NCI-H187 (cell line): ENCODE data around the gene ZMAT5.

ENCODE experiments used
- DNase-seq, 2 experiments: peaks; one replicate each; lab custom pipeline; 2025; lab: John Stamatoyannopoulos, UW

ZMAT5 gene, protein sequence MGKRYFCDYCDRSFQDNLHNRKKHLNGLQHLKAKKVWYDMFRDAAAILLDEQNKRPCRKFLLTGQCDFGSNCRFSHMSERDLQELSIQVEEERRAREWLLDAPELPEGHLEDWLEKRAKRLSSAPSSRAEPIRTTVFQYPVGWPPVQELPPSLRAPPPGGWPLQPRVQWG

DNA sequence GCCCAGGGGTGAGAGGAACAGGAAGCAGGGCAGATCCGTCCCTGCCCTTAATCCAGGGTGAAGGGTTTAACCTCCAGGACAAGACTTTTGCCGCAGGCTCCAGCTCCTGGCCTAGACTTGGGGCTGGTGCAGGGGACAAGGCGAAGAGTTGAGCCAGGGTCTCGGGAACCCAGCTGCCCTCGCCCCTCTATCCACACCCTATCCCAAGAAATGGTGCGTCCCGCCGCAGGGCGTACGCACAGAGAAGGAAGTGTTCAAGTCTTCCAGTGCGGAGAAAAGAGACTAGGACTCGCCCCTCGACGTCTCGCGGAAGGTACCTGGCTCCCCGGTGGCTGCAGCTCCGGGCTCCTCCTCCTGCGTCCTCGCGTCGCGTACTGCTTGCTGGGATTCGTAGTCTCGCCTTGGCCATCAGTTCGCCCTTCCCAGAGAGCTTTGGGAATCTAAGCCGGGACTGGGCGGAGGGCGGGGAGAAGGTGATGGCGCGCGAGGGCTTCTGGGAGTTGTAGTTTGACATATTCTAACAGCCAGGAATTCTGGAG lies at the start of gene ZMAT5:
TSS of gene ZMAT5 (minus strand) at position 376 of the 539 bp plus-strand sequence. CDS start 18,463 bp downstream, outside the sequence.
- DNase-seq = peak in 1 of 2 experiments; percentile 66

DNA sequence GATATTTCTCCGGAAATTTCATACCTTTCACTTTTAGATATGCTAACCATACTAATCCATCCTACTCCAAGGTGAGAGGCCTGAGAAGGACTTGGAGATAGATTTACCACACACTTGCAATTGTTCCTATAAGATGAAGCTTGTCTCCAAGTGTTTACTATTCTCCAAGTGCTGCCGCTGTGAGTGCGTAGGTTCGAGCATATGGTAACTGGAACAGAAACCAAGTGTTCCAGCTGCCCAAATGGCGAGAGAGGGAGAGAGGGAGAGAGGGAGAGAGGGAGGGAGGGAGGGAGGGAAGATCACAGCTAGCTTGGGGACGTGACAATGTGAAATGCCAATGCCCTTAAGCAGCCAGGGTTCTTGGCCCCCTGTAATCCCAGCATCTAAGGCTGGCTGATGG lies 49.7 kb upstream of the ZMAT5 start:
- DNase-seq = no peak

DNA sequence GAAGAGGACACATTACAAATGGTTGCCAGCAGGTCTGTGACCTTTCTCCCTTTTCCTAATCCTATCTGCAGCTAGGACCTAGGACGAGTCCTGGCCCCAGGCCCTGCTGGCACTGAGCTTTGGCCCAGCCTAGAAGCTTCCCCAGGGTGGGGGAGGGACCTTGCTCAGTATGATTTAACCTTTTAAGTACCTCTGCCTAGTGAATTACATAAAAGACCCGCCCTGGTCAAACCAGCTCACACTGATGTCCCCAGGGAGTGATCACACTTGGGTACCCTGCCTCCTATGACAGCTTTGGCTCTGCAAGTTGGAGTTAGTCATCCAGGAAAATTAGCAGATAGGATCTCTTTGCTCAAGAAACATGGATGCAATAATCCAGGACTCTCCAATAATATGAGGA lies 49.3 kb upstream of the ZMAT5 start:
- peak in 1 of 2 experiments; percentile 35 for DNase-seq

DNA sequence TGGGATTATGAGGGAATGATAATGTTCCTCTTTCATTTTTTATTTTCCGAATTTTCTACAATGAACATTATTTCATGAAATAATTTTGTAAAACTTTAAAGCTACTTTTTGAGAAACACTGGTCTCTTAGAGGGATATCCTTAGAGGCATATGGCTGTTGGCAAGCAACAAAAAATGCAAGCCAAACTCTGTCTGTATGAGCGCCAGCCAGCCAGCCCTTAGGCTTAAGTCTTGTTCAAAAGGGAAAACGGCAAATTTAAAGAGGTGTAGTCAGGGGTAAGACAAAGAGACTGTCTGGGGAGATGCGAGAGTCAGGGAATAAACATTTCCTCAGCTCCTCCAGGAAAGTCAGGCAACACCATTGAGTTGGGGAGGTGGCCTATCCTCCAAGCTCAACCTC lies 48.8 kb upstream of the ZMAT5 start:
- no peak for DNase-seq

DNA sequence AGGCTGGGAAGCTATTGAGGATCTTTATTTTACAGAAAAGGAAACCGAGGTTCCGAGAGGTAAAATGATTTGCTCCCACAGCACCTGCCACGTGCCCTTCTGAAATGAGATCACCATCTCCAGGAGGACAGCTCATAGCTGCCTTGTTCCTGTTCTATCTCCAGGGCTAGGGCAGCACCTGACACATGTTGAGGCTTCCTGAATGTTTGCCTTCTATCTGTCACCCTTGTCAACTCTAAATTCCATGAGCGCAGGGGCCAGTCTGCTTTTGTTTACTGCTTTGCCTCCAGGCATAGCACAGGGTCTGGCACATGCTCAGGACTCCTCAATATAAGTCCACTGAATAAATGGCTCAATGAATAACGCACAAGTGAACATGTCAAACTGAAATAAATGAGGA lies 47.2 kb upstream of the ZMAT5 start:
- no peak for DNase-seq

DNA sequence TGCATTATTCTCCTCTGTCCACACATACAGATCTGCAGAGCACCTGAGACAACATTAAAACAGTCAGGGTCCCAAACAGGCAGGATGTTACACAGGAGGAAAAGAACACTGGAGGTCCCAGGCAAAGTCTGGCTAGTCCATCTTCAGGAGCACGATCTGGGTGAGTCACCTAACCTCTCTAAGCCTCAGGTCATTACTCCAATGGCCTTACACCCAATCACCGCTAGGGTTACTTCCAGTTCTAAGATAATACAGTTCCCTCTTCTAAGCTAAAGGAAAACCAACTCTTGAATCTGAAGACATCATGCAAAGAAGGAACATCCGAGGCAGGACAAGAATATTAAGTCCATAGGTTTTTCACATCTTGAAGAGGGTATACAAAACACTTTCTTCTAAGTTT lies 46.8 kb upstream of the ZMAT5 start:
- no peak for DNase-seq

DNA sequence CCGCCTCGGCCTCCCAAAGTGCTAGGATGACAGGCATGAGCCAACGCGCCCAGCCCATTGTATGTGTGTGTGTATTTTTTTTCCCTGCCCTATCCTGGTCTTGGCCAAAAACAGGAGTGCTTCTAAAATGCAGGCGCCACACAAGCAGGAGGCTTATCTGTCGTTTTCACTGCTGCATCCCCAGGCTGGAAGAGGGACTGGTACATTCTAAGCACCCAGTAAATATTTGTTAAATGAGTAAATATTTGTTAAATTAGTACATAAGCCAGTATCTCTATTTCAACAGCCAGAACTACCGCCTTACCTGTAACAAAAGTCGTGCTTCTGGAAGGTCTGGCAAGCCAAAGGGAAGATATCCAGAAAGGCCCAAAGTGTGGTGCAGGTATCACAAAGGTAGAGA lies 46.3 kb upstream of the ZMAT5 start:
- DNase-seq = no peak

DNA sequence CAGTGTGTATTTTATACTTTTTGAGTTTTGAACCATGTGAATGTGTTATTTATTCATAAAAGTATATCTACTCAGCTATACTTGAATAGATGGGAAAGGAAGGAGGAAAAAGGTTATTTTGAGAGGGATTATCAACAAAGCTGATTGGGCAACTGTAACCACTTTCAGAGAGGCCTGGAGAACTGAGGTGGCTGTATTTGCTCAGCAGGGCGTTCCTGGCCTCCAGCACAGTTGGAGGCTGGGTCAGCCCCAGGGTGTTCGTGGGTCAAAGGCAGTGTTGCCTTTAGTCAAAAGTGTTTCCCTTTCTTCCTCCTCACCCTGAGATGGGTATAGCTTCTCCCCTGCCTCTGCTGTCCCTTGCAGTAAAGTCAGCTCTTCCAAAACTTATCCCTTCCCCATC lies 44.6 kb upstream of the ZMAT5 start:
- no peak for DNase-seq

DNA sequence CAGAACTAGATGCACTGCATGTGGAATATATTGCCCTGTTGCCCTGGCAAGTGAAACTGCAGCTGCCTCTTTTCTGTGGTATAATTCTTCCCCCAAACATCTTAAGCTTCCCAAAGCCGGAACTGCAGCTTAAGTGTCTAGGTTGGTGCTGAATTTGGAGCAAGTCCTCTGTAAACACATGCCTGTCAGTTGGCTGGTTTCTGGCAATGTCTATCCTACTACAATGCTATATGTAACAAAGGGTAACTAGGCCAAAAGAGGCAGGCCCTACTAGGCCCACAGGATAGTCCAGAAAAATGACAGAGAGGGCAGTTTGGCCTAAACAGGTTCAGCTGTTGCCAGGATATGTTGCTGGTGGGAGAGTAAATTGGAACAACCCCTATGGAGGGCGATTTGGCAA lies 43.4 kb upstream of the ZMAT5 start:
- no peak for DNase-seq

DNA sequence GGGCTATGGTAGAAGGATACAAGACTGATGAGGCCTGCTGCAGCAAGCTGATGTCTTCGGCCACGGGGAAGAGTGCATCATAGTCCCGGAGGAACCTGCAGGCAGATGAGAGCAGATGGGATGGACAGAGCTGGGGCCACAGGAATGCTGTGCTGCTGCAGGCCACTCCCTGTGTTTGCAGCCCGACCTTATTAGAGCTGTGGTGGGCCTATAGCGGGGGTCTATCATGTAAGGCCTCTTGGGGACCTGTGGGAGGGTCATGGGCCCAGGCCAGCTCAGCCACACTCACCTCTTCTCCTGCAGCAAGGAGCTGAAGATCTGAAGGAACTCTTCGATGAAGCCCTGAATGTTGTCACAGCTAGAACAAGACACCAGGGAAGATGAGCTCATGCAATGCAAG lies 39.4 kb upstream of the ZMAT5 start:
- no peak for DNase-seq

DNA sequence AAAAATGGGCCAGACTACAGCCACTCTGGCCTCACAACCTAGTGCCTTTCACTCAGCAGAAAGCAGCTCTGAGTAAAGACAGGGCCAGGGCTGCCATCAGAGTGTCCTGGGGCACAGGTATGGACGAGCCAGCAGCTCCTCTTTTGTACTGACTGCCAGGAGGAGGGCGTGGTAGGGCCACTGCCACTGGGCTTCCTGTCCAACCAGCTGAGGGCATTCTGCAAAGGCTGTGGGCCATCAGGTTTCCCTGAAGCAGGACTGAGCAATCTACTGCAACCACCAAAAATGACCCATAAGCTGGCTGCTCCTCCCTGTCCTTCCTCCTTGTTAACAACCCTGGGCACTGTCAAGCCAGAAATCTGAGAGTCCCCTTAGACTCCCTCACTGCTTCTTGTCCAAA lies 38.2 kb upstream of the ZMAT5 start:
- DNase-seq = no peak

DNA sequence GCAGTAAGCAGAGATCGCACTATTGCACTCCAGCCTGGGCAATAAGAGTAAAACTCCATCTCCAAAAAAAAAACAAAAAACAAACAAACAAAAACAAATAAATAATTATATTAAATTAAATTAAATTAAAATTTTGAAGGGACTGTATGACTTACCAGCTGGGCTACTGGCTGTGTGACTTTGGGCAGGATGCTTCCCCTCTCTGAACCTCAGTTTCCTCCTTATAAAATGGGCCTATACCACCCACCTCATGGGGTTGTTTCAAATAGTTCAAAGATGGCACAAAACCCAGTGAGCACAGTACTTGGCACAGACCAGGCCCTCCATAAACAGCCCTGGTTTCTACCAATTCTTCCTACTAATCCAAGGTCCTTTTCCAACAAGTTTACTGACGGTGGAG lies 36.4 kb upstream of the ZMAT5 start:
- DNase-seq = no peak

DNA sequence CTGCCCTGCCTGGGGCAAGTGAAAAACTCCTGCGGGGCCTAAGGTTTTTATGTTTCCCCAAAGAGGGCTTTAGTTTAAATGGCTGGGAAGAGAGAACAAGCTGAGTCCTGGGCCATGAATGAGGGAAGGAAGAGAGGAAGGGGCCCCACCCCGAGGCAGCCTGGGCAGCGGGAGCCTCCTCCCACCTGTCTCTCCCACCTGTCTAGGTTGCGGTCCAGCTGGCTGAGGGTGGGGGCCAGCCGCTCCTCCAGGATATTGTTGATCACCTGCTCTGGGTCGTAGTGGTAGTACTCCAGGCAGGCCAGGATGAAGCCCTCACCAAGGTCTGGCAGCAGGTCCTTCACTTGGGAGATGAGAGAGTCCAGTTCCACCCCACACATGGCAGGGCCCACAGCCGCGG lies 35.0 kb upstream of the ZMAT5 start:
- no peak for DNase-seq

DNA sequence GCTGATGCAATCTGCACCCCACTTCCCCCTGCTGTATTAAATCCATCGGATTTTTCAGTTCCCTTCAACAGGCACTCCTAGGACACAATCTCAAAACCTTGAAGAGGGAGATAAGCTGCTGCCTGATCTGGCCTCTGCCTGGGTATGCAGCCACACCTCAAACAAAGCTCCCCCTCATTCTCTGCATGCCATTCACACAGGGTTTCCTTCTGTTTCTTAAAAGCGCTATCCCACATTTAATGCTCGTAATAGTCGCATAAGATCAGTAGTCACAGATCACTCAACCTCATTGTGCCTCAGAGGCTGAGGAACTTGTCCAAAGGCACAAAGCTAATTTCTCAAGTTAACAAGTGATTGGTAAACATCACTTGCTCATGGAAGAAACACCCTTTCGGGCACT lies 34.3 kb upstream of the ZMAT5 start:
- DNase-seq = no peak

DNA sequence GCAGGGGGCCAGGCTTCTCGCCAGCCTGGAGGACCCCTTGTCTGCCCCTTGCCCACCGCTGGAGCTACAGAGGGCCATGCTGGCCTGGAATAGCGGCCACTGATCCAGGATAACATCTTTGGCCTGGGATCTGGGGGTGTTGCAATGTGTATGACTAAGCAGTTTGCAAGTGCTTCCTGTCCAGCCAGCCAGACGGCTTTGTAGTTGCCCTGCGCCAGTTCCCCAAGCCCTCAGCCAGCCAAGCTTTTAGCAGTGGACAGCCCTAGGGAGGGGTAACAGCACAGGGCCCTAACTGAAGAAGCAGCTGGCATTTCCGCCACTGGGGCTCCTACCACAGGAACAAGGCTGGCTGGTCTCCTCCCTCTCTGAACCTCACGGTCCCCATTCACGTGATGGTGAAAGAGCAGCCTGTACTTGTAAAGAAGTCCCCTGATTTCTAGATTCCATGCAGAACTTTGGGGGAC lies 32.4 kb upstream of the ZMAT5 start:
- DNase-seq = no peak

DNA sequence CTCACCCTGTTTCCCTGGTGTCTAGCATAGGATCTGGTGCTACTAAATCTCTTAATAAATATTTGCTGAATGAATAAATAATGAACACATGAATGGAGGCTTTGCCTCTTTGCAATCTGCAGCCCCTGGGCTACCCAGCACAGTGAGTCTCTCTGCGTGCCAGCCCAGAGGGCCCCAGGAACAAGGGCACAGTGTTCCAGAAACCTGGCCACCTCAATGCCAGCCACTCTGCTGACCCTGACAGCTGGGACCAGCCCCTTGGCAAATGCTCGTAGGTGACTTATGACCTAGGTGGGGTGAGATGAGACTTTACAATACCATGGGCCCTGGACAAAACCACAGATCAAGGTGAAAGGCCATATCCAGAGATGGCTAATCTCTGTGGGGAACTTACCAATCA lies 32.0 kb upstream of the ZMAT5 start:
- DNase-seq = no peak

DNA sequence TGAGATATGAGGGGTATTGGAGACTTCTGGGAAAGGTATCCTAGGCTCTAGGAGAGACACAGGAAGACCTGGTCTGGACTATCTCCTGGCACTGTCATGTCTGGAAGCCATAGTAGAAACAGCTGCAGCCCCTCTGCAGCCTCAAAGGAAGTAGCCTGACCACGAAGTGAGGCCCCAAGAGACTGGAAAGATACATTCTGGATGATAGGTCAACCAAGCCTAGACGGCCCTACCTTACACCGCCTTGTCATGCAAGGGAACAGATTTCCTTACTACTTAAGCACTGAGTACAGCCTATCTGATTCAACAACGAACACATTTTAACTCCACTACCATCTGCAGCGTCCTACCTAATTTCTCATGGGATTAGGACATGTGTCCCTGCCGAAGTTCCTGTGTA lies 31.5 kb upstream of the ZMAT5 start:
- no peak for DNase-seq

DNA sequence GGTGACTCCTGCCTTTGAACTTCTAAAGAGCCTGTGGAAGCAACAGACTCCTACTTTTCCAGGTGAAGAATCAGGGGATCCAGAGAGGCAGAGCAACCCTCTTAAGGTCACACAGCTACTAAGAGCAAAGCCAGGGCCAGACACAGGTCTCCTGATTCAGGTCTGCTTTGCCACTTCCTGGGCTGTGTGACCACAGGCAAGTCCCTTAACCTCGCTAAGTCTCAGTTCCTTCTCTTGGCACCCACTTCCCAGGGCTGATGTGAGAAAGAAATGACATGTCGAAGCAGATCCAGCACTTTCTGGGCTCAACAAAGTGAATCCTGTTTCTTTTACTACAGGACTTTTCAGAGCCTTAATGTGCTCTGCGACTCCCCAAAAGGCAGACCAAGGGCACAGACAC lies 30.5 kb upstream of the ZMAT5 start:
- DNase-seq = no peak

DNA sequence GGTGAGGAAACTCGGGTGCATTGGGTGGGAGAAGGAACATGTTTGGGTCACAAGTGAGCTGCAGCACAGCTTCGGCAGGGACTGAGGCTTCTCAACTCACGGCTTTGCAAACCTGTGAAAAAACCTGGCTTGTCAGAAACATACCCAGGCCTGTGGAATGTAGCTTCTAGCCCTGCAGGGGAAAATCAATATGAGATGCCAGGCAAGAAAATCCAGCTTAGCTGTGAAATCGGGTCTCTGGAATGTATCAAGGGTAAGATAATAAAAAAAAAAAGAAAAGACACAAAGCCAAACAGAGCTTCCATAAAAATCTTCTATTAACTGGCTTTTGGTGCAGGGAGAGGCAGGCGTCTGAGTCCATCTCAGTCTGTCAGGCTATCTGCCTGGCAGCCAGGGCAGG lies 28.9 kb upstream of the ZMAT5 start:
- no peak for DNase-seq

DNA sequence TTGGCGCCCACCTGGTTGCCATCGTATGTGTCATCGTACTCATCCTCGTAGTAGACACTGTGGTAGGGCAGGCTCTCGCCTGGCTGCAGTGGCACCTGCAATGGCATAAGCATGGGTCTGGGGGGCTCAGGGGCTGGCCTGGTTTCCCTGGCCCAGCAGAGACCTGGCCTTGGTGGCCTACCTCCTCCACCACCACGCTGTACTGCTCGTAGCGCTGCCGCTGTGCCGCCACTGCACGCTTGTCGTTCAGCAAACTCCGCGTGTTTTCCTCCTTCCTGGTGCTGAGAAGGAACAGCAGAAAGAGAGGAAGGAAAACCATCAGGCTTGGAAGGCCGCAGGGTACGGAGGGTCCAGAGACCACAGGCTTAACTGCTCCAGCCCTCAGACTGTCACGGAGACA lies 26.6 kb upstream of the ZMAT5 start:
- DNase-seq = no peak

DNA sequence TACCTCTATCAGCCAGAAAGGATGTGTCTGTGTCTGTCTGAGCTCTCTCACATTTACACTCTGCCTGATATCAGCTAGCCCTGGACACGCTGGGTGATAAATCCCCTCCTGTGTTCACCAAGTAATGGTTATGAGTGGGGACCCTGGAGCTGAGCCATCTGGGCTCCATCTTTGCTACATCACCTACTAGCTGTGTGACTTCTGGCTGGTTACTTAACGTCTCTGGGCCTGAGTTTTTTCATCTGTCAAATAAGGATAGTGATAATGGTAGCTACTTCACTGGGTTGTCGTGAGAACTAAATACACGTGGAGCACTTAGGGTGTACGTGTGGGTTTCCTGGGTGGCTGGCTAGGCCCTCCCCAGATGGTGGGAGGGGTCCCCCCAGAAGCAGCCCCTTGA lies 23.3 kb upstream of the ZMAT5 start:
- DNase-seq = no peak

DNA sequence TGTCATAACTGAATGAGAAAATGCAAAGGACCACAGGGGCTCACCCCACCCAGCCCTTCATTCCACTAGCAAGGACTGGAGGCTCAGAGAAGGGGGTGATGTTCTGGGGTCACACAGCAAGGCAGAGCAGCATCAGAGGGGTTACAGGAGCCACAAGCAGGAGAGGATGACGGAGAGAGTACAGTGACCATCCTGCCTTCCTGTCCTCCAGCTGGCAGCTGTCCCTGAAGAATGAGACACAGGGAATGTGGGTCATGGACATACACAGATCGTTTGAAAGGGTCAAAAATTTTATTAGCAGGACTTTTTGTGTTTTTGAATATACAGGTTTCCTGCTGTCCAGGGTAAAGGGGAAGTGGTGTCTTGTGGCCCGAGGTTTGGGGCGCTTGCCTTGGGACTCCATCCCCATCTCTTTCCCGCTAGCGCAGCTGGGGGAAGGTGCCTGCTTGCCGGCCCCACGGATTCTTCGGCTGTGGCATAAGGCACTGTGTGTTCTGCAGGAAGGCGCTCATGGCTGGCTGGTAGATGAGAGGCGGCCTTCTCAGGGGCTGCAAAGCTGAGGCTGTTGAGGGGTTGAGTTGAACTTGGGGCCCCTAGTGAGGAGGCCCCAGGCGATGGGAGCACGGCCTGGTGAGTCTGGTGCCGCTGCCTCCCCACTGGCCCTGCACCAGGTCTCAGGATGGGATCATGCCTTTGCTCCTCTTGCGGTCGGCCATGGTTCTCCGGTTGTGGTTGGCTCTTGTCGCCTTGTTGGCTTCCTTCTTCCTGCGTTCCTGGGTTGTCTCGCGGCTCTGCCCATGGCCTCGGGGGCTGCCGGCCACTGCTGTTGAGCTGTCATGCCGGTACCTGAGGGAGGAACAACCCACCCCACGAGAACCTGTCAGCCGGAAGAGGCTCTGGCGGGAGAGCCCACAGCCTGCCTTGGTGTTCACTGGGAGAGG lies 21.8 kb upstream of the ZMAT5 start:
- no peak for DNase-seq

DNA sequence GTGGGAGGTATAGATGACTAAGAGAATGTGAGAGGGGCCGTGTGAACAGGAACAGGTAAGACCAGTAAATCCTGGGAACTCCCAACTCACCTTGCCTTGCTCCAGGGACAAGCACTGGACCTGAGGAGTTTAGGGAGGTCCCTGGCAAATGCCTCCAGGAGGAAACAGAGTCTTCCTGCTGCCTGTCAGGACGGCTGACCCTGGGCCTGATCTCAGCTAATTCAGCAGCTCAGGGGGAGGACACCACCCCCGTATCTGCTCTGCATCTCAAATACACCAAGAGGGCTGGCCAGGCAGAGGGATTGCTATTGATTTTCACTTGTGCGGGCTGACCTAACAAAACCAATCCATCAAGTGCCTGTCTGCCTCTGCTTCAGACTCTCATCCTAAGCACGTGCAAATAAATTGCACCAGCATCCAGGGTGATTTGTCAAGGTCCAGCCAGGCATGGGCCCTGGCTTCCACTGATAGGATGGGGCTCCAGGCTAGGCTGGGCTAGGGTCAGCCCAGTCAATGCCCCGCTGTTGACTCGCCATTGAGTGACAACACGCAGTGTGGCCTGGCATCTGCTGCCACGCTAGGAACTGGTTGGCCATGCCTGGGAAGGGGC lies 20.7 kb upstream of the ZMAT5 start:
- DNase-seq = no peak
